ENCODE measurements around the gene CLTB. TPM values are rescaled to one million over a fixed set of nuclear protein-coding genes. Genes with fewer than 3 reads are reported as not detected.

CLTB gene
- total and polyA plus RNA-seq, 2 of the 13 experiments (the other 11 are each of a cell fraction or from before 2014, with no cell fraction given) = 23.3 to 33.8 TPM

GRCh38 chr5:176415240-176415951 lies 943 bp downstream of the CLTB start (continued):
- 0 out of 2 replicates have a peak, but pooled peaks have one; percentile 2 for TF ChIP-seq ZBTB39 (CRISPR knock-in tag; IDR thresholded peaks at IDR 0.05)
- peak; percentile 97 for TF ChIP-seq ZNF629 (CRISPR knock-in tag; conservative IDR thresholded peaks at IDR 0.05)
- TF ChIP-seq ZNF20 (CRISPR knock-in tag; IDR thresholded peaks at IDR 0.05) = 0 out of 2 replicates have a peak, but pooled peaks have one; percentile 31
- TF ChIP-seq JUNB (CRISPR knock-in tag; IDR thresholded peaks at IDR 0.05; ENCODE audit: borderline replicate concordance) = no peak
- TF ChIP-seq ZNF17 (CRISPR knock-in tag; IDR thresholded peaks at IDR 0.05) = no peak

- no peaks in the 10 kb centered on the region for H3K27me3 ChIP-seq (ENCODE audit: control insufficient read depth in 1 of 2, insufficient read depth in 2 of 2, low read length in 2 of 2)
- H3K36me3 ChIP-seq (replicated peaks in 1 of 2; ENCODE audit: control insufficient read depth in 1 of 2, insufficient read depth in 2 of 2, low read length in 2 of 2) = peaks cover 0 to 5% of the 10 kb centered on the region in 2 experiments; a peak in 1 of 5 replicates
- WGBS (ENCODE audit: low lambda C conversion rate) = 82% methylated on average over 3 of the region's 3 CpGs
- intact Hi-C loops (cut with micrococcal nuclease; ENCODE audit: unreplicated experiment) = loop anchor here (10.0 kb wide), 1 partner anchor 70 kb away; no protein-coding TSS in a partner anchor
- no peak overlapping the region for H3K4me3 ChIP-seq (replicated peaks in 1 of 3; ENCODE audit: insufficient read depth in 1 of 3, low read depth in 2 of 3, low read length in 3 of 3)
- DNase-seq (ENCODE audit: low spot score) (no peak), ATAC-seq (no peak), FAIRE-seq (no peak)
- in situ Hi-C loops (cut with HindIII; ENCODE audit: extremely low pct_ligation_motif_present, low pct_unique_long_range_greater_than_20kb) = loop anchor here (5.0 to 10.0 kb wide), 2 partner anchors 70 to 123 kb away; partner anchors contain the start of gene RNF44
- no peak overlapping the region for H3K9ac ChIP-seq (ENCODE audit: insufficient read depth, low read depth, low read length)
- no peaks in the 10 kb centered on the region for H4K20me1 ChIP-seq (ENCODE audit: insufficient read depth, low read length)
- H3K4me2 ChIP-seq (ENCODE audit: low read depth, low read length) = no peak overlapping the region
- TSS peak; percentile 58 for BruUV-seq (replicated peaks)
- ChIA-PET POLR2A (interaction anchor here (0.7 kb wide), 1 partner anchor 45 kb away, joined by 3 read pairs; no protein-coding TSS in a partner anchor), CTCF (ENCODE audit: low intra/inter-chr PET ratio, low total read pairs) (no interaction called here)
- H3K27ac ChIP-seq (ENCODE audit: extremely low read length, insufficient read depth, low read length) = no peak overlapping the region
- peaks cover 32% of the 10 kb centered on the region for H3K4me1 ChIP-seq (ENCODE audit: insufficient read depth, low read length)
- no peaks in the 10 kb centered on the region for H3K79me2 ChIP-seq (ENCODE audit: insufficient read depth, low read length)
- no peak overlapping the region for H2AFZ ChIP-seq (ENCODE audit: low read length)
- no peaks in the 10 kb centered on the region for H3K9me3 ChIP-seq (ENCODE audit: low read length)
- TF ChIP-seq TEAD3 (CRISPR knock-in tag; optimal IDR thresholded peaks at IDR 0.05; ENCODE audit: borderline replicate concordance) = no peak
- no peak for TF ChIP-seq MXD4 (CRISPR knock-in tag; IDR thresholded peaks at IDR 0.05)
- TF ChIP-seq ATF5 (CRISPR knock-in tag; IDR thresholded peaks at IDR 0.05; ENCODE audit: low read depth) = no peak
- no peak for TF ChIP-seq RBFOX2 (IDR thresholded peaks at IDR 0.05; ENCODE audit: low read depth, low read length)
- no peak for TF ChIP-seq ZNF407 (CRISPR knock-in tag; IDR thresholded peaks at IDR 0.05; ENCODE audit: not compliant biosample characterization)
- peak; percentile 31; the same call in 1 of the 2 replicates for TF ChIP-seq ZNF768 (CRISPR knock-in tag; IDR thresholded peaks at IDR 0.05)
These were observed 1.6 kb downstream of the CLTB start for GRCh38 chr5:176414704-176415103.

Data from HepG2 (cell line).